GM19240 (cell line): ENCODE measurements around the gene ENKUR.
"Not testable (repeated sequence)": the region's sequence is repeated elsewhere in the genome, so short reads cannot be mapped to it uniquely, and the experiment has no call there.

Experiments
- DNase-seq: peaks from one replicate; pipeline ENCODE4 v3.0.0; 2011; ENCODE audit warnings: low spot score; ENCODE audit not compliant: insufficient read length

Gene ENKUR

DNA sequence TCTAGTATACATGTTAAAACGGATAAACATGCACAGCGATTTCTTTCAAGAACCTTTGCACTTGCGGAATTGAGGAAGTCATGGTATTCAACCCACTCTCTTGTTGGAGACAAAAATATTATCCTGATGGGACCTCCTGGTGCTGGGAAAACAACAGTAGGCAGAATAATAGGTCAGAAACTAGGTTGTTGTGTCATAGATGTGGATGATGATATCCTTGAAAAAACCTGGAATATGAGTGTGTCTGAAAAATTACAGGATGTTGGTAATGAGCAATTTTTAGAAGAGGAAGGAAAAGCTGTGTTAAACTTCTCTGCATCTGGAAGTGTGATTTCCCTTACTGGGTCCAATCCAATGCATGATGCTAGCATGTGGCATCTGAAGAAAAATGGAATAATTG is 7.3 kb upstream of the ENKUR start:
- DNase-seq = no peak

DNA sequence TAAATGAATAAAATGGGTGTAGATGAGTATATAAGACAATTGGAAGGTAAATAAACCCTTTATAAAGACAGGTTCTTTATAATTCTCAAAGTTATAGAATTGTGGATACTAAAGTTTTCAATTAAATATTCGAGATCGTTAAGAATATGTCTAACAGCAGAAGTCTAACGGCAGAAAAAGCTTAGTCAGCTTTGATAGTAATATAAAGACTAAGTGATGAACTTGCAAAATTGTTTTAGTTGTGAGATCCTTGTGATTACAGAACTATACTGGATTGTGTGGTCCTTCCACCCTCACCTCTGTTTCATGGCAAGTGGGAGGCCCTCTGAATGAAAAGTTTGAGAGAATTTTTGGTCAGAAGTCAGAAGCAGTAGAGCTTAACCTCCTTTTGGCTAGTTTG is 2.7 kb upstream of the ENKUR start:
- DNase-seq = no peak

DNA sequence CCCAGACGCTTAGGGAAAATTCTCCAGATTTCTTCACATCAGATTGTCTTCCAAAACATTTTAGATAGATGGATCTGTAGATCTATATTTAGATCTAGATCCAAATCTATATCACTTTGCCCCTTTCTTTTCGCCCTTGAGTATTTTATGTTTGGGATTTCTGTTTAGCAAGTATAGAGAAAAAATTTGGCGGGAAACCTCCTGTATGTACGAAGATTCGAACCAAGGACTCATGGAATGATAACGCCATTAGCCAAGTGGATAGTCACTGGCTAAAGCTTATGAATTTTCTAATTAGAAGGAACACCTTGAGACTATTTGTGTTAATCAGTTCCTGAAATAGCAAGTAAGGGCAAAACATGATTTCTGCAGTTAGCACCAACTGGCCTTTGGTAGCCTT is 1.7 kb upstream of the ENKUR start:
- DNase-seq = no peak

GRCh38 chr10:25017154-25017590 is 1.2 kb upstream of the ENKUR start:
- DNase-seq = no peak

GRCh38 chr10:25016376-25017153 is 607 bp upstream of the ENKUR start, which contains the start of gene THNSL1:
Gene THNSL1 (plus strand): TSS chr10:25016612. CDS start chr10:25023224, 6,612 bp downstream.
- DNase-seq = peak; percentile 83

GRCh38 chr10:25014579-25014978 is 1.4 kb downstream of the ENKUR start:
- no peak for DNase-seq

GRCh38 chr10:25011591-25011990 is 4.4 kb downstream of the ENKUR start:
- DNase-seq = not testable (repeated sequence)

DNA sequence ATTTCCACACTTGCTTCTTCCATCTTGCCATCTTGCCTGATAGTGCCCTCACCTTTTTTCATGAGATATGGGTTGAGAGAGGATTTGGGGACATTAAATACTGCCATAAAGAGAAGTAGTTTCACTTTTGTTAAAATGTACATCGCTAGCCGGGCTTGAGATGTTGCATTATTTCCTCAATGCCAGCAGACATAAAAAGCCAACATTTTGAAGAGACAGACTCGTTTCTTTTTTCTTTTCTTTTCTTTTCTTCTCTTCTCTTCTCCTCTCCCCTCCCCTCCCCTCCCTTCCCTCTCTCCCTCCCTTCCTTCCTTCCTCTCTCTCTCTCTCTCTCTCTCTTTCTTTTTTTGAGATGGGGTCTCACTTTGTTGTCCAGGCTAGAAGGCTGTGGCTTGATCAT is 17.9 kb downstream of the ENKUR start:
- no peak for DNase-seq

GRCh38 chr10:24995072-24995471 is 20.9 kb downstream of the ENKUR start:
- DNase-seq = no peak

DNA sequence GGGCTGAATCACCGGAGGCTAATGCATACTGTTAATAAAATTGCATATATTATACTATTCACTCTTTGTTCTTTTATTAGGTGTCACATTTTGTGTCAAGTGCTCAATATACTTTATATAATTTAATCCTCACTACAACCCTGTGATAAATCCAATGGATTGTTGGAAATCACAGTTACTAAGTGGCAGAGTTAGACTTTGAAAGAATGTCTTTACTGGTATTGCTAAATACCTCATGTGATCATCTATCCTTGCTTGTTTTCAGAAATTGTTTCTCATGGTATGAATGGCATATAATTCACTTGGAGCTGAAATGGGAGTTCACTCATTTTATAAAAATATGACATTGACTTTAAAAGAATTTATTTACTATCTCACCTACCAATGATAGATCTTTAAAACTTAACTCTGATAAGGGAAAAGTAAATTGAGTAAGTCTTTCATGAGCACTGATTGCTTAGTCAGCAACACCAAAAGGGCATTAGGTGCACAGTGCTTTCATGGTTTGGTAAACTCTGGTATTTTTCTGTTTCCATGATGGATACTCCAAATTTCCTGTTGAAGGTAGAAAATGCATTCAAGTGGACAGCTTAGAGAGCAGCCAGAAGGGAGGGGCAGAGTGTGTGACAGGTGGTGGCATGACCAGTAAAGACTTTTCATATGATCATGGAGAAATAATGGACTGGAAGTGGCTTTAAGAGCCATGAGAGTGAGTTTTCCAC is 22.6 kb downstream of the ENKUR start:
- no peak for DNase-seq

DNA sequence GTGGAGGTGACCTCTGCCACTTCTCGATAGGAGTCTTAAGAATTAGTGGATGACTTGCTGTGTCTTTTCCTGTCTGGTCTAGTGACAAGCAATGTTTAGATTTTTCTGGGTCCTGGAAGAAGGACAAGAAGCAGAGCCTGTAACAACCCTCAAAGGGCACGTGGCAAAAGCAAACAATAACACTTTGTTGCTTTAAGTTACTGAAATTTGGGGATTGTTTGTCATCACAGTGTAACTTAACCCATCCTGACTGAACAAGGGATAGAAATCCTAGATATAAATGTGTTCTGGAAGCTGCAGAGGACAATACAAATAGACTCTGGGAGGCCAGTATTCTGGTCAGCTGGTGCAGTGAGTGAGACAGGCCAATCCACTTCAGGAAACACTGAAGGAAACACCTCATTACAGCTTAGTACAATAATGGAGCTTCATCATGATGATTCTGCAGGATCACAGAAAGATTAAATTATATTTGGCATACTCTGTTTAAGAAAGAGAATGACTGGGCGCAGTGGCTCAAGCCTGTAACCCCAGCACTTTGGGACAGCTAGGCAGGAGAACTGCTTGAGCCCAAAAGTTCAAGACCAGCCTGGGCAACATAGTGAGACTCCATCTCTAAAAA is 23.3 kb downstream of the ENKUR start:
- no peak for DNase-seq

- DNase-seq = no peak
These were observed 24.7 kb downstream of the ENKUR start for GRCh38 chr10:24991298-24991697.

DNA sequence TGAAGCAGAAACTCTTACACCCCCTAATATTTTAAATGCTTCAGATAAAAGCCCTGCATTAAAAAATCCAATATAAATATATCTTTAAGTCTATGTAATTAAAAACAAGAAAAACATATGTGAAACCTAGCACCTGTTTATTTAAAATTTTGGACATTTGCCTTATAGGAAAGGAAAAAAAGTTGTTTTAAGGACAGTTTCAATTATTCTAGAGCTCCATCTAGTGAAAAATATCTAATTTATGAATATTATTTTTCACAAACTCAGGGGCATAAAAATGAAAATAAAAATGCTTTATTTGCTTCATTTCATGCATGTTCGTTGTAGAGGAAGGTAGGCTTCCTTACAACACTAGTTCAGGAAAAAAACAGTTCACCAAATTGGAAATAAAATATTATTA is 26.1 kb downstream of the ENKUR start:
- no peak for DNase-seq

DNA sequence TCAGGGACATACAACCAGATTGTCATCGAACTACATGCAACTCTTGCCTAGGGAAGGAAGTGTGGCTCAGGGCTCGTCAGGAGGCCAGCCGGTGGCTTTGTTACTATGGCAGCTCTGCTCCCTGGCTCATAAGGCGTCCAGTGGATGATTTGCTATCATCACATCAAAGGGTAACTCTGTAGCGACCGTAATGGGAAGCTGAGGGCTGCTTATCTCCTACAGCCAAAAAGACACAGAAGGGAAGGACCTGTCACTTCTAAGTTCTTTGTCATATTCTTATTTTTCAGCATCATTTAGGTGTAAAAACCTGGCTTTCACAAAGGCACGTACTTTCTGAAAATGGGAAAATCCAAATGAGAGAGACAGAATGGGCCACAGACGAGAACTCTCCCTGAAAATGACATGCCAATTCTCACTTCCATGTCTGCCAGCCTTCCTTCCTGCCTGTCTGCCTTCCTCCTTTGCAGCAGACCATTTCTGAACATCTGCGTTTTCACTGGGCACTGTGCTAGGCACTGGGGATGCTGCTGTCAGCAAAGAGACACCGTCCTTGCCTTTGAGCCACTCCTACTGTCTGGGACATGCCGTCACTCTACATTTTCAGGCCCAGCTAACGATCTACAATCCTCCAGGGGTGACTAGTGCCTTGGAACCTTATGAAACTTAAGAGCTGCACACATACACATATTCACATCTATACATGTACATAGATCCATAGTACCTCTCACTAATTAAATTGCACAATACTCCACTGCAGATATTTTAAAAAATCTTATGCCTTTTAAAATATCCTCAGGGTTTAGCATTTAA is 26.9 kb downstream of the ENKUR start:
- DNase-seq = no peak

- no peak for DNase-seq
These were observed 31.1 kb downstream of the ENKUR start for GRCh38 chr10:24984906-24985305.

DNA sequence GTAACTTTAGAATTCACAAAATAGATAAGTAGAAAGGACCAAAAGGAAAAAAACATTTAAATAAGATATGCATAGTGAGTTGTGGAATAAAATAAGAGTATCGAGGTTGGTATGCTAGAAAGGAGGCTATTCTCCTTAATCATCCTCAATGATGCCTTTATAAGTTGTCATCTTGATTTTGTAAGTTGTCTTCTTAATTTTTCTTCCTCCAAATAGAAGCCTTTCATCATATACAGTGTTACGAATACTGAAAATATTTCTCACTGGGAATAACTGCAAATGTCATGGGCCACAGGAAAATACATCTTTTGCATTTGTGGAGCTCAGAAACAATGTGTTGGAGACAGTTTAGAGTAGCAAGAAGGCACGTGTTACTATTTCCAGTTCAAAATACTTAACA is 32.0 kb downstream of the ENKUR start:
- no peak for DNase-seq

DNA sequence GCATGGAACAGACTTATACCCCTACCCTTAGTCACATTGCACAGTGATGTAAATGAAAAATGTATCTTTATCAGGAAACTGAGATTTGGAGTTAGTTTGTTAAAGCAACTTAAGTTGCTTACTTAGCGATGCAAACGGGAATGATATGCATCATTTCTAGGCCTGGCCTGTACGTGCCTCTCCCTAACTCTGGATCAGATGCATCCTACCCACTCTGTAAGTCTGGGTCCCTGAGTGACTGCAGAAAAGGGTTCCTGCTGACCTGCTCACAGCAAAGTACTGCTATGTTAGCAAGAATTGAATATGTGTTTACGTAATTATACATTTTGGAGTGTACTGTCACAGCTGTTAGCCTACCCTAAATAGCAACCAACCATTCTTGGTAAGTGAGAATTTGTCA is 32.8 kb downstream of the ENKUR start:
- no peak for DNase-seq

DNA sequence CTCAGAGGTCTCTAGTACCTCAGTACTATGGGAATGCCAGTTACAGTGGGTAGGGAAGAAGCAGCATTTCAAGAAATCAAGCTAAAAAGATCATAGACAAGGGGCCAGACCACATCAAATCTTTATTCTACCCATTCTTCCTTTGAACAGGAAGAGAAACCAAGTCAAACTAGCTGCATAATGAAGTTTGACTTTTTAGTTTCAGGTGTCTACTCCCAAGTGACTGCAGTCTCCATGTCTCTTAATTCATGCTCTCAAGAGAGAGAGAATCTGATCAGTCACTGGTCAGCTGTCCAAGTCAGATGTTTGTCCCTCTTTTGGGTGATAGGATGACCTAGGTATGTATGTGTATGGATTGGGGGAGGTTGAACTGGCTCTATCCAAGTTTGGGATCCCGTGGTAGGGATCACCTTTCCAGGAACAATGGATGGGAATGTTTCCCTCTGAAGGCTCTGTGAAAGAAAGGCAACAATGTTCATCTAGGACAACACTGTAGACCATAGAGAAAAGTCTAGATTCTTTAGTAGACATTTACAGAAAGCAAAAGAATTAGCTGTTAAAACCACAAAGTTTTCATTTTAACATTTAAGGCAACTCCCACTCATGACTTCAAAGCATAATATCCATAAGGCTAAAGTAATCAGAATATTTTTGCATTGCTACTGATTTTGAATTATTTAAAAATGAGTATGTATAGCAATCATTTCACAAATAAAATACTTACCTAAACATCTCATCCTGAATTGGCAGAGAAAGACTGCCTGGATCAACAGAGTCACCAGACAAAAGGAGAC is 33.4 kb downstream of the ENKUR start:
- DNase-seq = no peak

GRCh38 chr10:24981161-24981710 is 34.7 kb downstream of the ENKUR start:
- DNase-seq = no peak

DNA sequence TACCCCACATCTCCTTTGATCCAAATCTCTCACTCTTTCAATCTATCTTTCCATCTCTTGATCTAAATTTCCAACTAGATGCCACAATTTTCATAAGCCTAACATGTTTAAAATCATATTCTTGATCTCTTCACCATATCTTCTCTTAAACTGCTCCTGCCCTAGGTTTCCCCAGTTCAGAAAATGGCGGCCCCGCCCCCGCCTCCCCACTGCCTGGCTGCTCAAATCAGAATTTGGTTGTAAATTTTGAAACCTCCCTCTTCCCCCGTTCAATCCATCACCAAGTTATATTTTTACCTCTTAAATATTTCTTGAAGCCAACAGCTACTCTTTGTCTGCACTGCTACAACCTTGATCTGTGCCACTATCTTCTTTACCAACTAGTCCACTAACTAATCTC is 36.3 kb downstream of the ENKUR start:
- DNase-seq = no peak
